GM21390 (cell line): ENCODE data around the gene AIM2.
"Not testable (repeated sequence)": the region's sequence is repeated elsewhere in the genome, so short reads cannot be mapped to it uniquely, and the experiment has no call there.

Source experiments
- ATAC-seq: cut with Tn5 transposase; IDR thresholded peaks from one replicate; pipeline ENCODE4 v1.9.1; 2021; ENCODE audit not compliant: unreplicated experiment

Gene AIM2

GRCh38 chr1:159076438-159077119 is at the start of gene AIM2:
AIM2 (minus strand) TSS chr1:159076766; CDS start chr1:159073499, 3,267 bp downstream.
- ATAC-seq: peak; percentile 88

GRCh38 chr1:159123587-159123986 is 47.0 kb upstream of the AIM2 start:
- ATAC-seq: no peak

GRCh38 chr1:159122005-159122621 is 45.5 kb upstream of the AIM2 start:
- ATAC-seq: peak; percentile 82

GRCh38 chr1:159121526-159121925 is 45.0 kb upstream of the AIM2 start:
- peak; percentile 71 for ATAC-seq

GRCh38 chr1:159120317-159120716 is 43.8 kb upstream of the AIM2 start:
- no peak for ATAC-seq

- ATAC-seq: no peak
Measured at GRCh38 chr1:159113596-159114433, 37.2 kb upstream of the AIM2 start.

GRCh38 chr1:159103021-159103420 is 26.5 kb upstream of the AIM2 start:
- not testable (repeated sequence) for ATAC-seq

GRCh38 chr1:159100589-159100988 is 24.0 kb upstream of the AIM2 start:
- ATAC-seq: no peak

- ATAC-seq: no peak
Measured at GRCh38 chr1:159098596-159098995, 22.0 kb upstream of the AIM2 start.

GRCh38 chr1:159092036-159092760 is 15.6 kb upstream of the AIM2 start:
- ATAC-seq: no peak

- ATAC-seq: no peak
Measured at GRCh38 chr1:159091607-159092031, 15.1 kb upstream of the AIM2 start.

GRCh38 chr1:159091180-159091560 is 14.6 kb upstream of the AIM2 start:
- no peak for ATAC-seq

- no peak for ATAC-seq
Measured at GRCh38 chr1:159090286-159091179, 14.0 kb upstream of the AIM2 start.

- no peak for ATAC-seq
Measured at GRCh38 chr1:159089184-159089791, 12.7 kb upstream of the AIM2 start.

- peak; percentile 50 for ATAC-seq
Measured at GRCh38 chr1:159088546-159089183, 12.1 kb upstream of the AIM2 start.

- ATAC-seq: no peak
Measured at GRCh38 chr1:159088050-159088449, 11.5 kb upstream of the AIM2 start.

- no peak for ATAC-seq
Measured at GRCh38 chr1:159084867-159085266, 8.3 kb upstream of the AIM2 start.

GRCh38 chr1:159084152-159084551 is 7.6 kb upstream of the AIM2 start:
- ATAC-seq: no peak

- ATAC-seq: no peak
Measured at GRCh38 chr1:159083013-159083412, 6.4 kb upstream of the AIM2 start.
